Thoracic aorta (tissue), 2 donors: Measurements from ENCODE around the gene TP53I13. TPM values are rescaled to one million over a fixed set of nuclear protein-coding genes. Genes with fewer than 3 reads are reported as not detected.

Experiments
- ATAC-seq: fragments of 150-250 bp; one replicate; pipeline ENCODE4 v1.8.0; 2017; ENCODE audit warnings: low read depth; ENCODE audit not compliant: insufficient number of reproducible peaks, low FRiP score
- DNase-seq: peaks from one replicate; pipeline ENCODE4 v3.0.0-alpha.2; 2020; ENCODE audit warnings: low spot score
- H3K27ac ChIP-seq, 2 donors: fragments of 200-600 bp; sonication (generic); 1 replicate in 1 of 2; 2 replicates in 1 of 2; pipeline ENCODE4 v1.5.1; 2016; ENCODE audit warnings: mild to moderate bottlenecking in 2 of 2, moderate library complexity in 2 of 2
- H3K27me3 ChIP-seq: fragments of 200-600 bp; sonication (generic); replicated peaks from 2 replicates; pipeline ENCODE4 v1.6.0; 2016; ENCODE audit warnings: mild to moderate bottlenecking; ENCODE audit not compliant: insufficient read depth
- H3K36me3 ChIP-seq: fragments of 200-600 bp; sonication (generic); one replicate; pipeline ENCODE4 v1.5.1; 2016
- H3K4me1 ChIP-seq, 2 donors: fragments of 200-600 bp; sonication (generic); 1 replicate in 1 of 2; 2 replicates in 1 of 2; pipeline versions ENCODE4 v1.5.1 to v1.6.0; 2016; ENCODE audit warnings: low read depth in 2 of 2, mild to moderate bottlenecking in 1 of 2; ENCODE audit not compliant: control insufficient read depth in 1 of 2
- H3K4me3 ChIP-seq: fragments of 200-600 bp; sonication (generic); 2 replicates; pipeline ENCODE4 v1.5.1; 2016; ENCODE audit warnings: mild to moderate bottlenecking
- H3K9me3 ChIP-seq: fragments of 200-600 bp; sonication (generic); 2 replicates; pipeline ENCODE4 v1.5.1; 2016
- total RNA-seq, 2 donors: library from RNA; depleted of rRNA; stranded (reverse); fragments of >200 nt; gene quantifications; one replicate each; pipeline versions ENCODE4 v1.1.0 to v1.2.3, GENCODE V29; 2016
- TF ChIP-seq, protein P1 (sequence below): fragments of 200-600 bp; sonication (generic); IDR thresholded peaks from one replicate; pipeline ENCODE4 v1.5.1; 2019; ENCODE audit warnings: antibody characterized with exemption

Gene TP53I13
- total RNA-seq, 2 donors from 2014 or later, result 54.4 to 92.6 TPM

DNA sequence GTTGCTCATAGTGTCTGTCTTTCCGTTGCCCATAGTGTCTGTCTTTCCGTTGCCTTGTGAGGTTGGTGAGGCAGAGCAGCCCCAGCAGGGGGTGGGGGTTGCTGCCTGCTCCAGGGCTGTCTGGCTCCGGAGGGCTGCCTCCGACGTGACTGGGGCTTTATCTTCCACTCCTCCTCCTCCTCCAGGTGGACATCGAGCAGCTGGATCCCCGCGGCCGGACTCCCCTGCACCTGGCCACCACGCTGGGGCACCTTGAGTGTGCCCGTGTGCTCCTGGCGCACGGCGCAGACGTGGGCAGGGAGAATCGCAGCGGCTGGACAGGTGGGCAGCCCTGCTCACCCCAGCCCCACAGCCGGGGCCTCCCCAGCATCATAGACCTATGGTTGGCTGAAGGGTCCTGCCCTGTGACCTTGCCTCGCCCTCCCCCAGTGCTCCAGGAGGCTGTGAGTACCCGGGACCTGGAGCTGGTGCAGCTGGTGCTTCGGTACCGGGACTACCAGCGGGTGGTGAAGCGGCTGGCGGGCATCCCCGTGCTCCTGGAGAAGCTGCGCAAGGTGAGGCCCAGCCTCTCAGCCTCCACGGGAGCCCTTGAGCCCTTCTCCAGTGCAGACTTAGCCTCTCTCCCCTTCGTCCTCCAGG is 39.2 kb downstream of the TP53I13 start:
- ATAC-seq (no peak), DNase-seq (no peak)
- TF ChIP-seq, protein P1, sequence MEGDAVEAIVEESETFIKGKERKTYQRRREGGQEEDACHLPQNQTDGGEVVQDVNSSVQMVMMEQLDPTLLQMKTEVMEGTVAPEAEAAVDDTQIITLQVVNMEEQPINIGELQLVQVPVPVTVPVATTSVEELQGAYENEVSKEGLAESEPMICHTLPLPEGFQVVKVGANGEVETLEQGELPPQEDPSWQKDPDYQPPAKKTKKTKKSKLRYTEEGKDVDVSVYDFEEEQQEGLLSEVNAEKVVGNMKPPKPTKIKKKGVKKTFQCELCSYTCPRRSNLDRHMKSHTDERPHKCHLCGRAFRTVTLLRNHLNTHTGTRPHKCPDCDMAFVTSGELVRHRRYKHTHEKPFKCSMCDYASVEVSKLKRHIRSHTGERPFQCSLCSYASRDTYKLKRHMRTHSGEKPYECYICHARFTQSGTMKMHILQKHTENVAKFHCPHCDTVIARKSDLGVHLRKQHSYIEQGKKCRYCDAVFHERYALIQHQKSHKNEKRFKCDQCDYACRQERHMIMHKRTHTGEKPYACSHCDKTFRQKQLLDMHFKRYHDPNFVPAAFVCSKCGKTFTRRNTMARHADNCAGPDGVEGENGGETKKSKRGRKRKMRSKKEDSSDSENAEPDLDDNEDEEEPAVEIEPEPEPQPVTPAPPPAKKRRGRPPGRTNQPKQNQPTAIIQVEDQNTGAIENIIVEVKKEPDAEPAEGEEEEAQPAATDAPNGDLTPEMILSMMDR, result no peak

DNA sequence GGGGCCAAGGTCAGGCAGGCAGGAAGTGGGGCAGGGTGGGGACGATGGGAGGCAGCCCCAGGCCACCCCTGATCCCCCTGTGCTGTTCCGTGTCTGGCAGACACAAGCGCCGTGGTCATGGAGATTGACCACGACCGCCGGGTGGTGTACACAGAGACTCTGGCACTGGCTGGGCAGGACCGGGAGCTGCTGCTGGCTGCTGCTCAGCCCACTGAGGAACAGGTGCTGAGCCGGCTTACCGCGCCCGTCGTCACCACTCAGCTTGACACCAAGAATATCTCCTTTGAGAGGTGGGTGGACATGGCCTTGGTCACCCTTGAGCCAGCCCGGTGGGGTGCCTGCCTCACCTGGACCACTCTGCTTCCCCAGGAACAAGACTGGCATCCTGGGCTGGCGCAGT is 40.5 kb downstream of the TP53I13 start:
- ATAC-seq (no peak), DNase-seq (no peak)
- no peaks in the 10 kb centered on the region for H3K9me3 ChIP-seq
- no peak overlapping the region for H3K27ac ChIP-seq
- H3K36me3 ChIP-seq, result no peaks in the 10 kb centered on the region
- no peak overlapping the region for H3K4me3 ChIP-seq
- TF ChIP-seq, protein P1, result no peak
- H3K27me3 ChIP-seq, result no peaks in the 10 kb centered on the region
- peaks cover 5 to 12% of the 10 kb centered on the region in 2 donors for H3K4me1 ChIP-seq

More for the DNA sequence above, 39.2 kb downstream of the TP53I13 start:
- Histone ChIP-seq H3K9me3 (no peaks in the 10 kb centered on the region), H3K4me3 (no peak overlapping the region), H3K27me3 (no peaks in the 10 kb centered on the region), H3K36me3 (no peaks in the 10 kb centered on the region), H3K4me1 (no peaks in the 10 kb centered on the region), H3K27ac (no peak overlapping the region)

DNA sequence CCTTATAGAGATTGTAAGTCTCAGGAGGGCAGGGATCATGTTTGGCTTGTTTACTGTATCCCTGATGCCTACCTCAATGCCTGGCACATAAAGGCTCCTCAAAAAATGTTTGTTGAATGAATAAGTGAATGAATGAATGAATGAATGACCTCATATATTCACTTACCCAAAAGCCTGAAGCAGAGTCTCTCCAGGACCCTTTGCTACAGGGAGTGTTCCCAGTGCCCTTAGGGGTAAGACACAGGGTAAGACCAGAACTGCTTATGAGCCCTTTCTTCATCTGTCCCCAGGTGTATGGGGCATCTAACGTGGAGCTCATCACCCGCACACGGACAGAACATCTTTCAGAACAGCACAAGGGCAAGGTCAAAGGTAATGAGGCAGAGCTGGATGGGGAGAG is 41.9 kb downstream of the TP53I13 start:
- Histone ChIP-seq H3K36me3 (no peaks in the 10 kb centered on the region), H3K4me3 (no peak overlapping the region), H3K4me1 (peaks cover 14 to 26% of the 10 kb centered on the region in 2 donors), H3K9me3 (no peaks in the 10 kb centered on the region), H3K27ac (no peak overlapping the region), H3K27me3 (no peaks in the 10 kb centered on the region)
- ATAC-seq, result no peak
- TF ChIP-seq, protein P1, result no peak
- no peak for DNase-seq

DNA sequence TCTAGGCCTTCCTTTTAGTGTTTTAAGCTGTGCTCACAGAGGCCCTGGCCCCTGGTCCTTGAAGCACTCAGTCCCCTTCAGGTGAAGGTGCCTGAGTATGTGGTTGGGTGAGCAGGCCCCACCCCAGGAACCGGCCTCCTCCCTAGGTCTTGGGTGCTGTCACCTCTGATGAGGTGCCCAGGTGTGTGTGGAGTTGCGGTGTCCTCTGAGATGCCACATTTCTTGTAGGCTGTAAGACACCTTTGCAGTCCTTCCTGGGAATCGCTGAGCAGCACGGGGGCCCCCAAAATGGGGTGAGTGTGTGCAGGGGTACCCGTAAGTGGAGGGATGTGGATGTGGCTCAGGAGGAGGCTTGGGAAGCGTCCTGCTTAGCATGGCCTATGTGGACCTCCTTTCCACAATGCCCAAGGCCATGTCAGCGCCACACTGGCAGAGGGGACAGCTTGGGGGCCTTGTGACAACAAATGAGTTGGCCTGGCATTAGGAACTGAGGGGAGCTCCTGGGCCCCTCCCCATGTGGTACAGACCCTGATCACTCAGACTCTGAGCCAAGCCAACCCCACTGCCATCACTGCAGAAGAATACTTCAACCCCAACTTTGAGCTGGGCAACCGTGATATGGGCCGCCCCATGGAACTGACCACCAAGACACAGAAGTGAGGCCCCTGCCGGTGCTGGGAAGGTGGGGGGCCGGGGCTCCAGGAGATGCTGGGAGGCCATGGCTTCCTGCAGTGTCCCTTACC is 43.0 kb downstream of the TP53I13 start:
- Histone ChIP-seq H3K9me3 (no peaks in the 10 kb centered on the region), H3K27ac (no peak overlapping the region), H3K4me3 (no peak overlapping the region), H3K36me3 (no peaks in the 10 kb centered on the region), H3K4me1 (peaks cover 23 to 37% of the 10 kb centered on the region in 2 donors), H3K27me3 (no peaks in the 10 kb centered on the region)
- DNase-seq (no peak), ATAC-seq (no peak)
- TF ChIP-seq, protein P1, result no peak

DNA sequence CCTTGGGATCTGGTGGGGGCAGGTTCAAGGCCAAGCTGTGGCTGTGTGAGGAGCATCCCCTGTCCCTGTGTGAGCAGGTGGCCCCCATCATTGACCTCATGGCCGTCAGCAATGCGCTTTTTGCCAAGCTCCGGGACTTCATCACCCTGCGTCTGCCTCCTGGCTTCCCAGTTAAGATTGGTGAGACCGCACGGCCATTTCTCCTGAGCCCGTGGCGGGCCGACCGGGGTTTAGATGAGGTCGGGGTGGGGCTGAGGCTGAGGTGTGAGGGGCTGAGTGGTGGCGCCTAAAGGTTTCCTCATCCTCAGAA is 43.5 kb downstream of the TP53I13 start:
- peaks cover 28 to 42% of the 10 kb centered on the region in 2 donors for H3K4me1 ChIP-seq

More for the DNA sequence above, 43.5 kb downstream of the TP53I13 start:
- no peak for ATAC-seq
- Histone ChIP-seq H3K9me3 (no peaks in the 10 kb centered on the region), H3K36me3 (no peaks in the 10 kb centered on the region), H3K4me3 (no peak overlapping the region), H3K27ac (no peak overlapping the region), H3K27me3 (no peaks in the 10 kb centered on the region)
- TF ChIP-seq, protein P1, result no peak
- no peak for DNase-seq
